OCI-M2 (cell line): ENCODE results near the gene DCTN4.
"Not testable (repeated sequence)": the region's sequence is repeated elsewhere in the genome, so short reads cannot be mapped to it uniquely, and the experiment has no call there.

ENCODE experiments used
- DNase-seq: peaks from one replicate; lab custom pipeline; 2025; ENCODE audit not compliant: unreplicated experiment; lab: John Stamatoyannopoulos, UW

DCTN4 gene

DNA sequence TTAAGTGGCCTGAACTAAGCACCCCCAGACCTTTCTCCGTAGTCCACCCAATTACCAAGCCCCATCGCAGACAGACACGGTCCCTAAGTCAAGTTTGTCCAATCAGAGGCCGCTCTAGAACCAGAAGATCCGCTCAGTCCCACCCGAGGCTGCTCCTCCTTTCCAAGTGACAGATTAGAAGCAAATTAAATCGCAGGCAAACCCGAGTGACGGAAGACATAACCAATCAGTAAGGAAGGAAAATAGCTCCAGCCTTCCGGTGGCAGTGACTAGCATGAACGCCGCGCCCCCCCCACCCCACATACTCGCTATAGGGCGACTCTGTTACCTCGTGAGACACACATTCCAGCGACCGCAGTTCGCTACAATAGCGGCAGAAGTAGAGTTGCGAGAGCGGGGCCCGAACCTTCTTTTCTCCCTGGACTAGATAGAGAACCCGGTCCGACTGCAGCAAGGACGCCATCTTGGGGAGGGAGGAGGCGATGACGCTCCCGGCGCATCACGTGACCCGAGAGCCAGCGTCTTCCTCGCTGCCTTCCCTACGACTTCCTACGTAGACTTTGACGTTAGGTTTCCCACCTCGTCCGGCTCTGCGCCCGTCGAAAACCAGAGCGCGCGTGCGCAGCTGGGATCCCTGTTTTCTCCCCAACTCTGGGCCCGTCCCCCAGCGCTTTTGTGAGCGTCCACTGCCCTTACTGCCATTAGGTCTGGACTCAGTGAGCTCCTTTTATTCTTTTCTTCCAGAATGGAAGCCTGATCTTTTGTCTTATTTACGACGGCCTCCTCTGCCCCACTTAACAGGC lies at the start of gene DCTN4:
DCTN4 (minus strand) TSS at position 487 of the 803 bp plus-strand sequence; CDS start at position 463, 24 bp downstream.
- peak; percentile 95 for DNase-seq

DNA sequence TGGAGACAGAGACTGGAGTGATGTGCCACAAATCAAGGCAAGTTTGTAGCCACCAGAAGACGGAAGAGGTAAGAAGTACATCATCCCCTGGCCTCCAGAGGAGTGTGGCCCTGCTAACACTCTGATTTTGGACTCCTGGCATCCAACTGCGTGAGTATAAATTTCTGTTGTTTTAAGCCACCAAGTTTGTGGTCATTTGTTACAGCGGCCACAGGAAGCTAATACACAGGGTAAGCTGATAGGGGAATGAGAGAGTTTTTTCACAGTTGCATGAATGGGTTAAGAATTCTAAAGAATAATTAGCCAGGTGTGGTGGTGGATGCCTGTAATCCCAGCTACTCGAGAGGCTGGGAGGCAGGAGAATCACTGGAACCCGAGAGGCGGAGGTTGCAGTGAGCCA lies 45.6 kb upstream of the DCTN4 start:
- DNase-seq: no peak

DNA sequence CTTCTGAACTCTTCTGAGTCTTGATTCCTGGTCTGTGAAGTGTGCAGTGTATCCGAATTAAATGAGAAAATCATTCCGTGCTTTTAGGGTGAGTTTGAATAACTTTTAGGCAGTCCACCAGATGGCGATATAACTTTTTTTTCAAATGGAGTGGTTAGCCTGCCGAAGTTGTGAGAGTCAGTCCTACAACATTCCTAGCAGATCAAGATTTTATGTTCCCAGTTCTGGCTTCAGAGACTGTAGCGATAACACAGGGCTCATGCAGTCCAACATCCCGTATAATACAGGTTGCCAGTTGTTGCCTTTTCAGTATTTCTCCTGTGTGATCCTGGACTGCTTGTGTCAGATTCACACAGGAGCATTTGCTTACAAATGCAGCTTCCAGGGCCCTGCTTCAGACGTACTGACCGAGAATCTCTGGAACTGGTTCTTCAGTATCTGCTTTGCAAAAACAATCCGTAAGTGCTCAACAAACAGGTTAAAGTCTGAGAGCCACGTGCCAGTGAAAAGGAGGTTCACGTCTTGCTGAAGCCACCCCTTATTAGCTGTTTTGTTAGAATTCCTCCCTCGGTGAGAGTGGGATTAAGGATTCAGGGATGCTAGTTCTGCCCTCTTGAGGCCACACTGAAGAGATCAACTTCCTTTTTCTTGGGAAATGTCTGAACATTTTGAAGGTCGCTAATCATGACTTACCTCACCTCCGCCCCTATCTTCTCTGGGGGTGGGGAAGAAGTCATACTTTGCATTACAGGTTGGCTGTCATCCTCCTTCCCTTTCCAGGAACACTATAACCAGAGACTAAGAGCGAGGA lies 42.5 kb upstream of the DCTN4 start:
- peak; percentile 57 for DNase-seq

DNA sequence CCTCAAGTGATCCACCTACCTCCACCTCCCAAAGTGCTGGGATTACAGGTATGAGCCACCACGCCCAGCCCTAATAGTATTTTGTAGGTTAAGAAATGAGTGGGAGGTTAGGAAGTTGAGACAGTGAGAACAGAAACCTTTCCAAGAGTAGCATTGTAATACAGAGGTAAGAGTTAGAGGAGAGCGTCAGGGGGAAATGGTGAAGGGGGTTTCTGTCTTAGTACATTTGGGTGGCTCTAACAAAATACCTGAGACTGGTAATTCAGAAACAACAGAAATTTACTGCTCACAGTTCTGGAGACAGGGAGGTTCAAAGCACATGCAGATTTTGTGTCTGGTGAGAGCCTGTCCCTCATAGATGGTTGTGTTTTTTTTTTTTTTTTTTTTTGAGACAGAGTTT lies 38.6 kb upstream of the DCTN4 start:
- DNase-seq: no peak

DNA sequence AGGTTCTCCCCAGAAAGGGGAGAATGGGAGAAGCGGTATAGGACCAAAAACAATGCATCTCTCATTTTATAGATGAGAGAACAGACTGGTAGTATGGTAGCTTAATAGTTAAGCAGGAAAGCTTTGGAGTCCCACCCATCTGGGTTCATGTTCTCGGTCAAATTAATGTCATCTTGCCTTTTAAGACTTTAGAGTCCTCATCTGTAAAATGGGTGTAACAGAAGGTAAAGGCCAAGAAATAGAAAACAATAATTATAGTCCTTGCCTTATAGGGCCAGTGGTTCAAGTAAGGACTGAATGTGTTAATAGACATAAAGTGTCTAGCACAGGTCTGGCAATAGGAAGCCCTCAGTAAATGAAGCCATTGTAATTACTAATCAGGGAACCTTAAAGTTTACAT lies 36.1 kb upstream of the DCTN4 start:
- no peak for DNase-seq

DNA sequence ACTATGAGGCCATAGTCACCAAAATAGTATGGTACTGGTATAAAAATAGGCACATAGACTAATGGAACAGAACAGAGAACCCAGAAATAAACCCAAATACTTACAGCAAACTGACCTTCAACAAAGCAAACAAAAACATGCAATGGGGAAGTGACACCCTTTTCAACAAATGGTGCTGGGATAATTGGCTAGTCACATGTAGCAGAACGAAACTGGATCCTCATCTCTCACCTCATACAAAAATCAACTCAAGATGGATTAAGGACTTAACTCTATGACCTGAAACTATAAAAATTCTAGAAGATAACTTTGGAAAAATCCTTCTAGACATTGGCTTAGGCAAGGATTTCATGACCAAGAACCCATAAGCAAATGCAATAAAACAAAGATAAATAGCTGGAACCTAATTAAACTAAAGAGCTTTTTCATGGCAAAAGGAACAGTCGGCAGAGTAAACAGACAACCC lies 34.6 kb upstream of the DCTN4 start:
- DNase-seq: not testable (repeated sequence)

DNA sequence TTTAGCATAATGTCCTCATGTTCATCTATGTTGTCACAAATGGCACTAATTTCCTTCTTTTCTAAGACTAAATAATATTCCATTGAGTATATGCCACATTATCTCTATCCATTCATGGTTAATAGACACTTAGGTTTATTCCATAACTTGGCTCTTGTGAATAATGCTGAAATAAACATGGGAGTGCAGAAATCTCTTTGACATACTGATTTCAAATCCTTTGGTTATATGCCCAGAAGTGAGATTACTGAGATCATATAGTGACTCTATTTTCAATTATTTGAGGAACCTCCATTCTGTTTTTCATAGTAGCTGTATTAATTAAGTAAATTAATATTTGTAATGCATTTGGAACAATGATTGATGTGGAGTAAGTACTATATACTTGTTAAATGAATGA lies 32.7 kb upstream of the DCTN4 start:
- no peak for DNase-seq

DNA sequence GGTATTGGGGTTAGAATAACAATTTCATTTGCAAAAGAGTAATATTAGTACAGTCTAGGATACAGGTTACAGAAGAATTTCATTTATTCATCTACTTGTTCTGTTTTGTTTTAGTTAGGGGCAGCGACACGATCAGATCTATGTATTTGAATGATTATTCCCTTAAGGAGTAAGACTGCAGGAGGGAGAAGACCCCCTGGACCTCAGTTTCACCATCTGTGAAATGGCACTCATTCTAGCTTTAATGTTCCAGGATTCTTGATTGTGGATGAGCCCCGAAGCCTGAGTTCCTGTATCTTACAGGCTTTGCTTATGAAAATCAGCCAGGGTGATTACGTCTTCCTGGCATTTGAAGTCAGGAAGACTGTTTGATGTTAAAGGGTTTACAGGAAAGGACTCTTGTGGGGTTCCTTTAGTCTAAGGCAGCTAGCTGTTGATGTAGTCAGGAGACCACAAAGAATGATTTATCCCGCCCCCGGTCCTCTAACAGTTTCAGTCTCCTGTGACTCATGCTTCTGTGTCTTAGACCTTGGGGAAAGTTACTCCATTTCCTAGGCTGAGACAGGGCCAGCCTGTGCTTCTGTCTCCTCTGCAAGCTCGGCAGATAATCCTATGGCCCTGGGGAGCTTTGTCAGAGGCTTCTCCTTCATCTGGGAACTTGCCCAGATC lies 31.3 kb upstream of the DCTN4 start:
- DNase-seq: no peak

DNA sequence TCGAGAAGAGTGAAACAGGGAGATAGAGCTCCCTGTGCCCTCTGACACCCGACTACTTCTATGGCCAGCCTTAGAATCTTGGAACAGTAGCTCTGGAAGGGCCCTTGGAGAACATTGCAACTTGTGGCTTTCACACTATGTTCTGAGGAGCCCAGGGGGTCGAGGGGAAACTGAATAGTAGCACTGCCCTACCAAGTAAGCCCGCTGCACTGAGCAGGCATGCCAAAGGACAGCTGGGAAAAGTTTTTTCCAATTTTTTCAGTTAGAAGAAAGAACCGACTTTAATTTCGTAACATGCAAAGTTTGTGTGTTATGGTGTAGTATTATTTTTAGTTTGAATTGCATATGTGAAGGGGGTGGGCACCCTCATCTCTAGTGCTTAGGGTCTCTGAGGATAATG lies 30.6 kb upstream of the DCTN4 start:
- no peak for DNase-seq

DNA sequence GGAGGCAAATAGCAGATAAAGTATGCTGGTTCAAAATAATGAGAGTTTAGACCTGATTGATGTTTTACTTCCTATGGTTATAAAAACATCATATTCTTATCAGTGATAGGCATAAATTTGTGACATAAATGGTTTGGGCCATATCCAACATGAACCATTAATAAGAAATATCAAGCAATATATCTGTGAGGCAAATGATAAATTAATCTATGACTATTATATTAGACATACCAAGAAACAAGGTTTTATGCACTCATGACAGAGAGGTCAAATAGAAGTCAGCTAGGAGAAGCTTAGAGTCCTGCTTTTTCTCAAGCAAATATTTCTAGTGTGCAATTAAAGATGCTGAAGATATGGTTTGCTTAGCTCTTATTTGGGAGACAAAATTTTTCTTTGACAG lies 30.2 kb upstream of the DCTN4 start:
- DNase-seq: no peak

DNA sequence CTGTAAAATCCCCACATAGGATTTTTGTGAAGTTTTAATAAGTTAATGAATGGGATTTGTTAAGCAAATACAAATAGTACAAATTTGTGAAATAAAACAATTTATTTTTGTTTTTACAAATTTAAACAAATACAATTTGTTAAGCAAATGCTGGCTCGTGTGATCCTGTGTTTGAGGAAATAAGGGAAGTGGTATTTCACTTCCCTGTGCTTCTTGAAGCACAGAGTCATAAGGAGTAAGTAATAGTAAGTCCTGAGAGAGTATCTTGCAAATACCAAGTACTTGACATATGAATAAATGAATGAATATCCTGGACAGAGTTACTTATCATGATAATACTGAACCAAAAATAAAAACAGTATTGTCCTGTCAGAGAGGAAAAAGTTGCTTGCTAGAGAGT lies 28.8 kb upstream of the DCTN4 start:
- DNase-seq: no peak

DNA sequence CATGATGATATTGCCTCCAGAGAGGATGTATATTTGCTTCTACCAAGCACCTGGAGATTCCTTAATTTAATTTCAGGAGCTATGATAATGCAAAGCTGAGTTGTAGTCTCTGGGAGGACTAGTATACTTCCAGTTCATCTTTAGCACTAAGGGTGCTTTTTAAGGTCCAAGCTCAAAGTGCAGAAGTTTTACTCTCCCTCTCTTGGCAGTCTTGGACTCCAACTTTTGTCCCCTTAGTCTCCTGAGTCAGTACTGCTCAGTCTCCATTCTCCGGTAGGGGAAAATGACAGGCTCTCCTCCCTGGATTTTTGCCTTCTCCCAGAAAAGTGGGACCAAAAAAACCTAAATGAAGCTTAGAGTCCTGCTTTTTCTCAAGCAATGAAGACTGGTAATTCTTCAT lies 28.1 kb upstream of the DCTN4 start:
- DNase-seq: no peak

DNA sequence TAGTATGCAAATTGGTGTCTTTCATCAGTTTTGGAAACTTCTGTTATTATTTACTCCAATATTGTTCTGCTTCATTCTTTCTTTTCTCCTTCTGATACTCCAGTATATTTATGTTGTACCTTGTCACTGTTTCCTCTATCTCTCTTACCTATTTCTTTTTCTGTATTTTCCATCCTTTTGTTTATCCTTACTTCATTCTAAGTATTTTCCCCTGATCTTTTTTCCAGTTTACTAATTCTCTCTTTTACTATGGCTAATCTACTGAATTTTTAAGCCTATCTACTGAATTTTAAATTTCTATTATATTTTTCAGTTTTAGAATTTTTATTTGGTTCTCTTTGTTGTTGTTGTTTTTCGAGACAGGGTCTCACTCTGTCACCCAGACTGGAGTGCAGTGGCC lies 27.1 kb upstream of the DCTN4 start:
- DNase-seq: no peak

DNA sequence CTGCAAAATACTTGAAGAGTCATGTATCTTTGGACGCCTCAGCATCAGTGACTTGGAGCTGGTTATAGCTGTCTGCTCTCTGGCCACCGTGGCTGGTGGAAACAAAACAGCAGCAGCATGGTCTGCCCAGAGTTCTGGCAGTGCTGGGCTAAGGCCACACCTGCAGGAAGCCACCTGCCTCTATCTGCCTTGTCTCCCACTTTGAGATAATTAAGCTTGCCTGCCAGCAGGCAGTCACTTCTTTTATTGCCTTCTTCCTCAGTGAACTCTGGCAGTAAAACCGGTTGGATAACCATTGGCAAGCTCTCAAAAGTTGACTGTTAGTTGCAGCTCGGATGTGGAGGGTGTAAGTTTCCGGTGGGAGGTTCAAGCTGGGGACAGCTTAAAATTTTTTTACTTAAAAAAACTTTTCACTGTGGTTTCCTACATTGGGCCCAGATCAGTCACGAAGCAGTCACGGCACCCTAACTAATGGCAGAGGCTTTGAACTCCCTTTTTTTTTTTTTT lies 24.7 kb upstream of the DCTN4 start:
- DNase-seq: no peak

DNA sequence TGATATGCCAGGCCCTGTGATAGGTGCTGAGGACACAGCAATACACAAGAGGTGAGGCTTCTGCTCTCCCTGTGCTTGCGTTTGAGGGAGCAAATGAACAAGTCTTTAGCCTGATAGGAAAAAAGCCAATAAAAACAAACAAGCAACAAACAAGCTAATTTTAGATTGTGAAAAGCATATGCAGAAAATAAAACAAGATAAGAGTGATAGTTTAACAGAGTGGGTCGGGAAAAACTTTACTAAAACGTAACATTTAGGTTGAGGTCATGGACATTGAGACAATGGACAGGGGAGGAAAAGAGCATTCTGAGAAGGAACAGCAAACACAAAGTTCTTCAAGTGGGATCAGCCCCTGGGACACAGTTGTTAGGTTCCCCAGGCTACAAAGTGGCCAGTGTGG lies 24.0 kb upstream of the DCTN4 start:
- DNase-seq: no peak

DNA sequence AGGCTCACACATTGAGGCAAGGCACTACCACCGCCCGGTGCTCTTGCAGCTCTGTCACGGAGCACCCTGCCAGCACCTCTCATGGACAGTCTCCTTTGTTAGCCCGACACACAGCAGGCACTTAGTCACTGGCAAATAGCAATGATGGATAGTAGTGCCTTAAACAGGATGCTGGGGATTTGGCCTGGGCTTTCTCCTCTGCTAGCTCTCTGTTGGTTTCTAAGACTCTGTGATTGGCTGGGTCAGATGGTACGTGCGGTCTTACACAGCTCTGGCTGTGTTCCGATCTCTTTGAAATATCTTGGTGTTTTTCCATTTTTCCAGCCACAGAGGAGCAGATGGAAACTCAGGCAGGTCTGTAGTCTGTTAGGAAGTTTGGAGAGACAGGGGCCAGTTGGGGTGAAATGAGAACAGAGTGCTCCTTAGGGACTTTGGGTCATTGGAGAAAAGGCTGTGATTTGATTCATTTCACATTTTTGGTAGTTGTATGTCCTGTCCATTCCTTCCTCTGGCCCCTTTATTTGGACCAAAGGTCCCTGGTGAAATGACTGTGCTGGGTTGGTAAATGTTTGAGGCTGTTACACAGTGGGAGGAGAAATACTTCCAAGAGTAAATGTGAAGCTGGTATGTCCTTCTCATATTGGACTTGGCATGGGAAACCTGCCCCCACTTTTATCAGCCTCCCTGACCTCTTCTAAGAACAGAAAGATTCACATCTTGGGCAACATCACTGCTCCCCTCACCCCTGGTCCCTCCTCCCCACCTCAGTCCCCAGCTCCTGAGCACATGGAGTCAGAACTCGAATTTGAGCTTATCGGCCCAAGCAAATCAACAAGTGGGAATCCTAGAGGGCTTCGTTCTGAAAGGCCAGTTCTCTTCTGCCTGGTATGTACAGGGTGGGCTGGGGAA lies 23.1 kb upstream of the DCTN4 start:
- DNase-seq: no peak

DNA sequence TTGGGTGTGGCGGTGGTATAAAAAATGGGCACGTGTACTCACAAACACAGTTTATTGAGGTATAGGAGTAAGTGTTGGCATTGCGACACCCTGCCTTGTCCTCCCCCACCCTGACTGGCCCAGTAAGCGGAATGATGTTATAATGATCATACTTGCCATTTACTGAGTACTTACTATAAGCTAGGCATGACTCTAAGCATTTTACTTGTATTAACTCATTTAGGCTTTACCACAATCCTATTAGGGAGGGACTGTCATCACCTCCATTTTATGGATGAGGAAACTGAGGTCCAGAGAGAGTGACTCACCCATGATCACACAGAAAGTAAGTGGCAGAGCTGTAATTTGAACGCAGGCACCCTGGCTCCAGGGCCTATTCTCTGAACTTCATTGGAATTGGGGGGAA lies 22.0 kb upstream of the DCTN4 start:
- no peak for DNase-seq

DNA sequence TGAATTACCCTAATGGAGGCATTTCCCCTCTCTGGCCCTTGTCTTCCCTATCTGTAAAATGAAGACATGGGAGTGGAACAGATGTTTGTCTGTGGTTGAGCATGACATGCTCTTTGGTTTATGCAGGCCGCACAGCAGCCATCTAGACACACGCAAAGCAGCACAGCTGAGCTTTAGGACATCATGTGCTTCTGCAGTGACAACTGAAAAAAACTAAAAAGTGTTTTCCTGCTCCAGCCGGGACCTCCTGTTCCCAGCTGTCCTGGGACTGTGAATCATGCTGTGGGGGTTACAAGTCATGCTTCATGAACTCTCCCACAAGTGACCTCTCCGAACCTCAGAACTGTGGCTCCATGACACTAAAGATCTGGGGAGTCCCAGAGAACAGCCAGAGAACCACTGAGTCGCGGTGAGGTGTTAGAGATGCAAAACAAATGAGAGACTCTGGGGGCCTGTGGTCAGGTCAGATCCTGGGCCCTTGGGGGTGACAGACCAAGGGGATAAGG lies 21.4 kb upstream of the DCTN4 start:
- DNase-seq: no peak

DNA sequence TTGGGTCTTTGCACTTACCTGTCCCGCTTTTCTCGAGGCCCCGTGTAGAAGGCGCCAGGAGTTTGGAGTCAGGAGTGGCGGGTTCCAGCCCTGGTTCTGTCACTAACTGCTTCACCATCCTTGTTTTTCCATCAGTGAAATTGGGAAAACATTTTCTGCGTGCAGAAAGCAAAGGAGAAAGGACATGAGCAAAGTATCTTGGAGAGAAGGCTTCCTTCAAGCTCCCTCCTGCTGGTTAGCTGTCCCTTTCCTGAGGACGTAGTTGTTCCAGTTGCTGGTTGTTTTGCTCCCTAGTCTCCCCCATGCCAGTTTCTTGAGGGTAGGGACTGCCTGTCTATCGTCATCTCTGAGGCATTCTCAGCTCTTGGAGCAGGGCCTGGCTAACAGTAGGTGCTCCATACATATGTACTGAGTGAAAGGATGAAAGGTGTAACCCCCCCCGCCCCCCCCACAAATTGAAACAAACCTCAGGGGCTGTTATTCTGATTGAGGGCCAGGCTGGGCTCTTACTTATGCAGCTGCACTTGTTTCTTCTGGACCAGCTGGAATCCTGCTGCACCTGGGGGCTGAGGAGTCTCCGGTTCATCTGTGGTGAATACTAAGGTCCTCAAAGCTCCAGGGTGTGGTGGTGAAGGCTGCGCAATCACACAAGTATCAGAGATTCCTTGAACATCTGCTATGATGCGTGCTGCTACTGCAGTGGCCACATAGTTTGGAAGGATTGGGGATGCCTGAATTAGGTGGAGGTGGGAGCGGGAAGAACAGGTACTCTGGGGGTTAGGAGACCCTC lies 20.8 kb upstream of the DCTN4 start:
- DNase-seq: no peak
